H1 (cell line): ENCODE results near the gene CALU. TPM values are rescaled to one million over a fixed set of nuclear protein-coding genes. Genes with fewer than 3 reads are reported as not detected.

ENCODE experiments used
- CTCF ChIA-PET: fragments of 300-600 bp; sonication (Branson Sonifier 250); formaldehyde crosslinking; loops from one replicate; lab custom pipeline; 2021; ENCODE audit not compliant: partially characterized antibody; lab: Charles Lee
- POLR2A ChIA-PET: fragments of 300-600 bp; sonication (Branson Sonifier 250); formaldehyde crosslinking; loops from one replicate; lab custom pipeline; 2021; ENCODE audit warnings: inconsistent platforms; ENCODE audit not compliant: partially characterized antibody; lab: Charles Lee
- DNase-seq, 2 experiments: peaks; one replicate each; pipeline versions ENCODE4 v3.0.0 to v3.0.0-alpha.2; 2010 to 2022; ENCODE audit warnings: low spot score in 2 of 2, low read depth in 1 of 2, mixed read lengths in 1 of 2
- FAIRE-seq: peaks from 2 replicates; lab custom pipeline; 2011; peaks lifted over from hg19 to GRCh38; lab: Jason Lieb, UNC
- H2AFZ ChIP-seq: 2 replicates; pipeline ENCODE4 v1.8.1; 2012; ENCODE audit warnings: low read length, inconsistent platforms
- H2AK5ac ChIP-seq: 2 replicates; pipeline ENCODE4 v1.6.1; 2013; ENCODE audit warnings: low read depth, low read length
- H2BK120ac ChIP-seq: replicated peaks from 2 replicates; pipeline ENCODE3; 2013; ENCODE audit warnings: low read depth, low read length, inconsistent platforms
- H2BK12ac ChIP-seq: 2 replicates; pipeline ENCODE4 v1.6.1; 2013; ENCODE audit warnings: low read depth, low read length
- H2BK15ac ChIP-seq: 2 replicates; pipeline ENCODE4 v1.6.1; 2013; ENCODE audit warnings: low read length
- H2BK20ac ChIP-seq: 2 replicates; pipeline ENCODE4 v1.6.1; 2013; ENCODE audit warnings: low read length
- H2BK5ac ChIP-seq: 2 replicates; pipeline ENCODE4 v1.6.1; 2013; ENCODE audit warnings: low read depth, low read length
- H3K14ac ChIP-seq: 2 replicates; pipeline ENCODE4 v1.6.1; 2013; ENCODE audit warnings: inconsistent platforms; ENCODE audit not compliant: insufficient read length
- H3K18ac ChIP-seq: 2 replicates; pipeline ENCODE4 v1.6.1; 2013; ENCODE audit warnings: low read length; ENCODE audit errors: extremely low read depth
- H3K23ac ChIP-seq: 2 replicates; pipeline ENCODE4 v1.6.1; 2013; ENCODE audit warnings: inconsistent platforms; ENCODE audit not compliant: insufficient read length
- H3K23me2 ChIP-seq: 2 replicates; pipeline ENCODE4 v1.6.1; 2013; ENCODE audit warnings: low read depth, low read length
- H3K27ac ChIP-seq: 2 replicates; pipeline ENCODE4 v1.6.1; 2011; ENCODE audit warnings: low read depth, low read length, inconsistent platforms
- H3K27me3 ChIP-seq, 4 experiments: replicated peaks in 1 of 4; 1 replicate in 1 of 4; 2 replicates in 3 of 4; pipeline versions ENCODE4 v1.6.1 to v1.8.1; 2011 to 2013; ENCODE audit warnings: low read length in 3 of 4, mild to moderate bottlenecking in 3 of 4, inconsistent platforms in 2 of 4, mixed read lengths in 2 of 4, moderate library complexity in 1 of 4; ENCODE audit not compliant: control insufficient read depth in 3 of 4, insufficient read depth in 3 of 4; ENCODE audit errors: extremely low read depth in 1 of 4
- H3K36me3 ChIP-seq, 4 experiments: 2 replicates each; pipeline versions ENCODE4 v1.6.1 to v1.8.1; 2011 to 2013; ENCODE audit warnings: mild to moderate bottlenecking in 4 of 4, low read length in 3 of 4, moderate library complexity in 2 of 4, control low read depth in 1 of 4, inconsistent platforms in 1 of 4; ENCODE audit not compliant: insufficient read depth in 4 of 4, control insufficient read depth in 2 of 4
- H3K4ac ChIP-seq: replicated peaks from 2 replicates; pipeline ENCODE3; 2013; ENCODE audit warnings: low read length, low read depth, mixed read lengths, inconsistent platforms; ENCODE audit not compliant: insufficient read length
- H3K4me1 ChIP-seq, 4 experiments: replicated peaks in 1 of 4; 1 replicate in 1 of 4; 2 replicates in 3 of 4; pipeline versions ENCODE4 v1.6.1 to v1.8.1; 2011 to 2013; ENCODE audit warnings: low read length in 3 of 4, inconsistent platforms in 2 of 4, mixed read lengths in 1 of 4; ENCODE audit not compliant: insufficient read depth in 4 of 4, control insufficient read depth in 3 of 4
- H3K4me2 ChIP-seq, 2 experiments: 2 replicates each; pipeline versions ENCODE4 v1.6.1 to v1.8.1; 2011 to 2013; ENCODE audit warnings: low read depth in 2 of 2, low read length in 2 of 2, control low read depth in 1 of 2, inconsistent platforms in 1 of 2, mild to moderate bottlenecking in 1 of 2; ENCODE audit not compliant: insufficient read depth in 1 of 2
- H3K4me3 ChIP-seq, 4 experiments: fragments of 200-600, 300-600 bp in 1 of 4; sonication (generic), shearing (Covaris generic), sonication (Bioruptor Twin) in 1 of 4; 2 replicates each; pipeline versions ENCODE4 v1.5.1 to v1.8.1; 2011 to 2016; ENCODE audit warnings: low read length in 4 of 4, low read depth in 3 of 4, control low read depth in 2 of 4, inconsistent platforms in 2 of 4, mild to moderate bottlenecking in 2 of 4, mixed read lengths in 1 of 4, moderate library complexity in 1 of 4; ENCODE audit not compliant: insufficient read depth in 2 of 4; ENCODE audit errors: extremely low read depth in 1 of 4
- H3K56ac ChIP-seq: replicated peaks from 2 replicates; pipeline ENCODE3; 2013; ENCODE audit warnings: low read depth, mild to moderate bottlenecking, mixed read lengths, low read length, inconsistent platforms; ENCODE audit not compliant: insufficient read length
- H3K79me1 ChIP-seq: 2 replicates; pipeline ENCODE4 v1.6.1; 2013; ENCODE audit warnings: low read depth, low read length, control low read depth
- H3K79me2 ChIP-seq, 2 experiments: 2 replicates each; pipeline versions ENCODE4 v1.6.1 to v1.8.1; 2012 to 2013; ENCODE audit warnings: low read length in 2 of 2, mild to moderate bottlenecking in 2 of 2, inconsistent platforms in 1 of 2; ENCODE audit not compliant: insufficient read depth in 2 of 2, control insufficient read depth in 1 of 2
- H3K9ac ChIP-seq, 4 experiments: replicated peaks in 1 of 4; 1 replicate in 1 of 4; 2 replicates in 3 of 4; pipeline versions ENCODE4 v1.6.1 to v1.8.1; 2011 to 2013; ENCODE audit warnings: low read depth in 3 of 4, low read length in 3 of 4, control low read depth in 2 of 4, mild to moderate bottlenecking in 2 of 4, moderate library complexity in 2 of 4, inconsistent platforms in 1 of 4; ENCODE audit errors: extremely low read depth in 1 of 4
- H3K9me3 ChIP-seq, 2 experiments: 2 replicates each; pipeline versions ENCODE4 v1.6.1 to v1.8.1; 2012 to 2013; ENCODE audit warnings: mild to moderate bottlenecking in 2 of 2, moderate library complexity in 2 of 2, control low read depth in 1 of 2, inconsistent platforms in 1 of 2, low read depth in 1 of 2, low read length in 1 of 2, mixed read lengths in 1 of 2; ENCODE audit not compliant: insufficient read depth in 2 of 2
- H4K20me1 ChIP-seq, 2 experiments: replicated peaks in 1 of 2; 2 replicates each; pipeline versions ENCODE3 to v1.8.1; 2011 to 2013; ENCODE audit warnings: inconsistent platforms in 2 of 2, low read length in 2 of 2, mild to moderate bottlenecking in 1 of 2; ENCODE audit not compliant: insufficient read depth in 2 of 2, control insufficient read depth in 1 of 2
- H4K5ac ChIP-seq: 2 replicates; pipeline ENCODE4 v1.6.1; 2013; ENCODE audit warnings: low read length, low read depth, mixed read lengths, inconsistent platforms; ENCODE audit not compliant: insufficient read length
- H4K8ac ChIP-seq: 2 replicates; pipeline ENCODE4 v1.8.0; 2013; ENCODE audit warnings: mild to moderate bottlenecking, moderate library complexity, low read length, inconsistent platforms; ENCODE audit not compliant: insufficient read depth; ENCODE audit errors: extremely low read depth
- H4K91ac ChIP-seq: replicated peaks from 2 replicates; pipeline ENCODE3; 2013; ENCODE audit warnings: low read length, mixed read lengths, inconsistent platforms; ENCODE audit not compliant: insufficient read length
- POLR2AphosphoS5 ChIP-seq: IDR thresholded peaks from 2 replicates; pipeline ENCODE4 v1.6.1; 2011; ENCODE audit warnings: low read depth, low read length
- SP4 ChIP-seq: IDR thresholded peaks from 2 replicates; pipeline ENCODE4 v1.6.1; 2012; ENCODE audit warnings: low read length, inconsistent platforms
- TAF1 ChIP-seq: IDR thresholded peaks from 2 replicates; pipeline ENCODE4 v1.6.1; 2011; ENCODE audit warnings: mild to moderate bottlenecking, low read depth, low read length
- WGBS, 2 experiments: shearing (Covaris generic) in 1 of 2; methylation state at CpG; one replicate each; pipeline versions ENCODE4 v1.1.6 to v1.1.7; 2013 to 2015; ENCODE audit warnings: low lambda C conversion rate in 2 of 2, mixed read lengths in 2 of 2, inconsistent platforms in 1 of 2, low coverage in 1 of 2, missing lambda C conversion rate in 1 of 2; ENCODE audit not compliant: insufficient replicate concordance in 2 of 2, insufficient coverage in 1 of 2, insufficient read length in 1 of 2; ENCODE audit errors: extremely low coverage in 1 of 2, missing lambda C conversion rate in 1 of 2; 5-methylcytosine and 5-hydroxymethylcytosine counted together
- polyA plus RNA-seq, 7 experiments: library from polyadenylated mRNA; depleted of rRNA in 3 of 7; stranded (reverse) in 5 of 7; unstranded in 2 of 7; fragments of >200 nt in 5 of 7; fragments of 200-250 nt in 2 of 7; gene quantifications; 1 replicate in 5 of 7; 2 replicates in 1 of 7; 4 replicates in 1 of 7; pipeline versions ENCODE4 v1.2.1 to v1.2.3, GENCODE V29; 2011 to 2013; ENCODE audit warnings: missing spikeins in 2 of 7, mixed read lengths in 2 of 7
- total RNA-seq: library from RNA; stranded (reverse); fragmentation: NEBNext Ultra II Directional; extraction: Animal tissue kit (Norgen Biotek cat#: 25700); gene quantifications from 2 replicates; pipeline ENCODE4 v1.2.1, GENCODE V29; 2021

Gene CALU
- total and polyA plus RNA-seq, 2 of the 8 experiments (the other 6 are each of a cell fraction or from before 2014, with no cell fraction given) = 67.2 to 170 TPM

- H3K4me3 ChIP-seq = no peak overlapping the region
- H3K4ac ChIP-seq = no peak overlapping the region
- WGBS, 2 experiments = 90% methylated on average over 5 of the region's 5 CpGs; no CpG with 5 or more reads in 1 of the 2 experiments
- no peak overlapping the region for H2BK12ac ChIP-seq
- FAIRE-seq (no peak), DNase-seq (no peak)
- H4K91ac ChIP-seq = no peak overlapping the region
- H3K56ac ChIP-seq = no peak overlapping the region
- CTCF ChIA-PET = interaction anchor here (0.6 to 1.4 kb wide), 3 partner anchors 34 to 101 kb away, joined by 3 to 4 read pairs (median 3); no protein-coding TSS in a partner anchor
- H3K4me2 ChIP-seq = no peak overlapping the region
- peaks cover 0 to 4% of the 10 kb centered on the region in 2 experiments; a peak in 2 of 4 replicates for H3K9me3 ChIP-seq
- no peak overlapping the region for H2BK20ac ChIP-seq
- H4K8ac ChIP-seq = no peak overlapping the region
- TF ChIP-seq SP4 (no peak), TAF1 (no peak), POLR2AphosphoS5 (no peak)
- no peak overlapping the region for H3K18ac ChIP-seq
- H2BK120ac ChIP-seq = no peak overlapping the region
- H3K4me1 ChIP-seq = peaks cover 0 to 3% (median 1%) of the 10 kb centered on the region in 4 experiments; a peak in 4 of 7 replicates
- 0 out of 8 replicates have a peak, but pooled peaks cover 0 to 2% (median 0%) of the 10 kb centered on the region in 4 experiments for H3K36me3 ChIP-seq
- H2BK5ac ChIP-seq = no peak overlapping the region
- H3K9ac ChIP-seq = no peak overlapping the region
- no peak overlapping the region for H2BK15ac ChIP-seq
- H2AK5ac ChIP-seq = no peak overlapping the region
- no peak overlapping the region for H3K14ac ChIP-seq
- no peaks in the 10 kb centered on the region for H3K27me3 ChIP-seq
- no peaks in the 10 kb centered on the region for H4K20me1 ChIP-seq
- H3K79me1 ChIP-seq = no peaks in the 10 kb centered on the region
- H3K23ac ChIP-seq = no peak overlapping the region
- no peak overlapping the region for H3K27ac ChIP-seq
- POLR2A ChIA-PET = interaction anchor here (1.5 kb wide), 1 partner anchor 8 kb away, joined by 4 read pairs; no protein-coding TSS in a partner anchor
- H3K23me2 ChIP-seq = peaks cover 4% of the 10 kb centered on the region; the same call in 1 of the 2 replicates
- H3K79me2 ChIP-seq = no peaks in the 10 kb centered on the region
- no peak overlapping the region for H4K5ac ChIP-seq
- H2AFZ ChIP-seq = no peak overlapping the region
Observed at GRCh38 chr7:128778946-128779345, 39.8 kb downstream of the CALU start.
